SK-N-SH (cell line): Measurements from ENCODE around the gene RASAL2. TPM values are rescaled to one million over a fixed set of nuclear protein-coding genes. Genes with fewer than 3 reads are reported as not detected.
"Not testable (repeated sequence)": the region's sequence is repeated elsewhere in the genome, so short reads cannot be mapped to it uniquely, and the experiment has no call there.

Experiments used
- CTCF ChIA-PET: fragments of 300-600, 350-600 bp; formaldehyde crosslinking; extraction: SDS; loops from one replicate; lab custom pipeline; 2021; lab: Yijun Ruan, JAX
- POLR2A ChIA-PET: fragments of 350-600 bp; sonication (Branson Sonifier 250); formaldehyde crosslinking; extraction: SDS; loops from one replicate; lab custom pipeline; 2020; ENCODE audit warnings: antibody characterized with exemption, inconsistent platforms; lab: Yijun Ruan, JAX
- DNase-seq: peaks from one replicate; pipeline ENCODE4 v3.0.0; 2012
- H2AFZ ChIP-seq: fragments of 200-600 bp; sonication (generic); 2 replicates; pipeline ENCODE4 v1.8.1; 2016; ENCODE audit warnings: antibody characterized with exemption, mild to moderate bottlenecking, low read depth
- H3F3A ChIP-seq: fragments of 200-600 bp; sonication (generic); replicated peaks from 2 replicates; pipeline ENCODE3; 2016; ENCODE audit warnings: antibody characterized with exemption, mild to moderate bottlenecking; ENCODE audit not compliant: insufficient read depth
- H3K27ac ChIP-seq, 2 experiments: fragments of 200-500 bp in 1 of 2; fragments of 200-600 bp in 1 of 2; sonication (Bioruptor generic) in 1 of 2; sonication (generic), shearing (Covaris generic) in 1 of 2; 2 replicates each; pipeline versions ENCODE4 v1.5.1 to v1.6.1; 2014 to 2016; ENCODE audit warnings: low read depth in 2 of 2, inconsistent platforms in 1 of 2, low read length in 1 of 2, mild to moderate bottlenecking in 1 of 2, mixed read lengths in 1 of 2
- H3K27me3 ChIP-seq: fragments of 200-600 bp; sonication (generic), shearing (Covaris generic); 2 replicates; pipeline ENCODE4 v1.6.1; 2016; ENCODE audit warnings: mixed run types; ENCODE audit not compliant: insufficient read depth
- H3K36me3 ChIP-seq, 2 experiments: fragments of 200-500 bp in 1 of 2; fragments of 200-600 bp in 1 of 2; sonication (Bioruptor generic) in 1 of 2; sonication (generic) in 1 of 2; replicated peaks in 1 of 2; 2 replicates each; pipeline versions ENCODE3 to v1.5.1; 2014 to 2016; ENCODE audit warnings: low read length in 1 of 2, mild to moderate bottlenecking in 1 of 2; ENCODE audit not compliant: insufficient read depth in 2 of 2, control insufficient read depth in 1 of 2
- H3K4me1 ChIP-seq, 2 experiments: fragments of 200-500 bp in 1 of 2; fragments of 200-600 bp in 1 of 2; sonication (Bioruptor generic) in 1 of 2; sonication (generic), shearing (Covaris generic) in 1 of 2; 2 replicates each; pipeline versions ENCODE4 v1.5.1 to v1.6.1; 2014 to 2016; ENCODE audit warnings: low read depth in 1 of 2, low read length in 1 of 2, mixed run types in 1 of 2; ENCODE audit not compliant: insufficient read depth in 2 of 2, control insufficient read depth in 1 of 2
- H3K4me2 ChIP-seq: fragments of 200-600 bp; sonication (generic), shearing (Covaris generic); 2 replicates; pipeline ENCODE4 v1.6.1; 2017; ENCODE audit warnings: mixed run types
- H3K4me3 ChIP-seq, 2 experiments: fragments of 200-500 bp in 1 of 2; fragments of 200-600 bp in 1 of 2; sonication (Bioruptor generic) in 1 of 2; sonication (generic), shearing (Covaris generic) in 1 of 2; 2 replicates each; pipeline versions ENCODE4 v1.5.1 to v1.8.1; 2014 to 2016; ENCODE audit warnings: low read depth in 2 of 2, inconsistent platforms in 1 of 2, low read length in 1 of 2, mild to moderate bottlenecking in 1 of 2, mixed read lengths in 1 of 2, moderate library complexity in 1 of 2
- H3K79me2 ChIP-seq: fragments of 200-600 bp; sonication (generic); 2 replicates; pipeline ENCODE4 v1.8.1; 2017; ENCODE audit warnings: mild to moderate bottlenecking; ENCODE audit not compliant: insufficient read depth
- H3K9ac ChIP-seq: fragments of 200-600 bp; sonication (generic); 2 replicates; pipeline ENCODE4 v1.6.1; 2017; ENCODE audit warnings: mixed run types
- H3K9me2 ChIP-seq: fragments of 200-600 bp; sonication (generic); 2 replicates; pipeline ENCODE4 v1.6.1; 2017; ENCODE audit warnings: mixed run types
- H3K9me3 ChIP-seq: fragments of 200-600 bp; sonication (generic); 2 replicates; pipeline ENCODE4 v1.6.1; 2017; ENCODE audit warnings: mixed run types, mild to moderate bottlenecking, moderate library complexity
- H4K20me1 ChIP-seq: fragments of 200-600 bp; sonication (generic); 2 replicates; pipeline ENCODE4 v1.6.1; 2017; ENCODE audit warnings: mild to moderate bottlenecking, mixed run types; ENCODE audit not compliant: insufficient read depth
- GABPA ChIP-seq: IDR thresholded peaks from 2 replicates; pipeline ENCODE4 v1.4.0; 2012; ENCODE audit warnings: low read depth, mild to moderate bottlenecking
- IRF3 ChIP-seq: fragments of 150-350 bp; IDR thresholded peaks from 2 replicates; pipeline ENCODE4 v1.6.1; 2016; ENCODE audit warnings: mild to moderate bottlenecking, low read depth, low read length
- MAX ChIP-seq: IDR thresholded peaks from 2 replicates; pipeline ENCODE4 v1.4.0; 2012; ENCODE audit warnings: low read depth
- RAD21 ChIP-seq: IDR thresholded peaks from 2 replicates; pipeline ENCODE4 v1.6.1; 2012; ENCODE audit warnings: mild to moderate bottlenecking, low read length
- RCOR1 ChIP-seq: fragments of 150-350 bp; IDR thresholded peaks from 2 replicates; pipeline ENCODE4 v1.6.1; 2017; ENCODE audit warnings: antibody characterized with exemption, low read length
- RFX5 ChIP-seq: IDR thresholded peaks from 2 replicates; pipeline ENCODE4 v1.6.1; 2012; ENCODE audit warnings: mild to moderate bottlenecking, improper control_type of control experiment, low read length
- TCF12 ChIP-seq: IDR thresholded peaks from 2 replicates; pipeline ENCODE4 v1.4.0; 2012
- WGBS: methylation state at CpG from one replicate; pipeline ENCODE4 v1.1.6; 2017; ENCODE audit warnings: low lambda C conversion rate; 5-methylcytosine and 5-hydroxymethylcytosine counted together
- polyA plus RNA-seq, 3 experiments: library from polyadenylated mRNA; depleted of rRNA; stranded (reverse); fragments of >200 nt; gene quantifications; 2 replicates each; pipeline ENCODE4 v1.2.3, GENCODE V29; 2012
- TF ChIP-seq, protein P1 (sequence below): IDR thresholded peaks from 2 replicates; pipeline ENCODE4 v1.4.0; 2012; ENCODE audit warnings: low read depth, borderline replicate concordance

RASAL2 gene
- polyA plus RNA-seq, 1 of the 3 experiments (the other 2 are of a cell fraction): 6.9 TPM

- TF ChIP-seq, protein P1, sequence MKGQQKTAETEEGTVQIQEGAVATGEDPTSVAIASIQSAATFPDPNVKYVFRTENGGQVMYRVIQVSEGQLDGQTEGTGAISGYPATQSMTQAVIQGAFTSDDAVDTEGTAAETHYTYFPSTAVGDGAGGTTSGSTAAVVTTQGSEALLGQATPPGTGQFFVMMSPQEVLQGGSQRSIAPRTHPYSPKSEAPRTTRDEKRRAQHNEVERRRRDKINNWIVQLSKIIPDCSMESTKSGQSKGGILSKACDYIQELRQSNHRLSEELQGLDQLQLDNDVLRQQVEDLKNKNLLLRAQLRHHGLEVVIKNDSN: no peak
- TF ChIP-seq TCF12 (no peak), RAD21 (no peak), RFX5 (no peak), GABPA (no peak), IRF3 (no peak)
- H3K4me2 ChIP-seq: no peak overlapping the region
- no peaks in the 10 kb centered on the region for H3K9me3 ChIP-seq
- CTCF ChIA-PET: interaction anchor here (1.1 kb wide), 1 partner anchor 26 kb away, joined by 3 read pairs; no protein-coding TSS in a partner anchor
- POLR2A ChIA-PET: no interaction called here
- H3K27me3 ChIP-seq: no peaks in the 10 kb centered on the region
- no peak overlapping the region for H3K27ac ChIP-seq
- H4K20me1 ChIP-seq: no peaks in the 10 kb centered on the region
- no peak overlapping the region for H3K9ac ChIP-seq
- peaks cover 0 to 11% of the 10 kb centered on the region in 2 experiments; a peak in 2 of 4 replicates for H3K4me1 ChIP-seq
- H3K36me3 ChIP-seq: no peaks in the 10 kb centered on the region
- H3K79me2 ChIP-seq: peaks cover 26% of the 10 kb centered on the region
- H2AFZ ChIP-seq: no peak overlapping the region
- H3K9me2 ChIP-seq: no peaks in the 10 kb centered on the region
- H3F3A ChIP-seq: peaks cover 10% of the 10 kb centered on the region
- WGBS: 93% methylated on average over 3 of the region's 3 CpGs
- DNase-seq: no peak
- H3K4me3 ChIP-seq: no peak overlapping the region
These were observed 255.9 kb downstream of the RASAL2 start for GRCh38 chr1:178349801-178350200.

DNA sequence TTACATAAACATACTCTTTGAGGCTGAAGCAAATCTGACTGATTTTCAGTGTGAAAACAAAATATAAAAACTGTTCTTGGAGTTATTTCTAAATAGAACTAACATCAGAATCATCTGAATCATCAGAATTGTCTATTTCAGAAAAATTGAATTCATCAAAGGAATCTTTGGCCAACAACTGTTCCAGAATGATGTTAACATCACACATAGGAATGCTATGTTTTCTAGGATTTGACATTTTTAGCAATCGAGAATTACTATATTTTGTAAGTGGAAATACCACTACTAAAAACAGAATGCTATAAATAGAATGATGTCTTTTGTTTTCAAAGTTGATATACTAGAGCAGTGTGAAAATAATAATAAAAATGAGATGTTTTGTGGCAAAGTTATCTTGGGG lies 258.0 kb downstream of the RASAL2 start:
- H4K20me1 ChIP-seq, H3F3A ChIP-seq, H3K27ac ChIP-seq, H3K36me3 ChIP-seq, H3K4me2 ChIP-seq, H3K9me2 ChIP-seq, H3K27me3 ChIP-seq, H2AFZ ChIP-seq, DNase-seq, H3K9me3 ChIP-seq, H3K4me3 ChIP-seq, H3K4me1 ChIP-seq, POLR2A ChIA-PET, H3K9ac ChIP-seq: not testable (repeated sequence)
- CTCF ChIA-PET: interaction anchor here (1.2 kb wide), 1 partner anchor 52 kb away, joined by 3 read pairs; no protein-coding TSS in a partner anchor
- WGBS: 86% methylated on average over 1 of the region's 1 CpG
- H3K79me2 ChIP-seq: peaks cover 17% of the 10 kb centered on the region

DNA sequence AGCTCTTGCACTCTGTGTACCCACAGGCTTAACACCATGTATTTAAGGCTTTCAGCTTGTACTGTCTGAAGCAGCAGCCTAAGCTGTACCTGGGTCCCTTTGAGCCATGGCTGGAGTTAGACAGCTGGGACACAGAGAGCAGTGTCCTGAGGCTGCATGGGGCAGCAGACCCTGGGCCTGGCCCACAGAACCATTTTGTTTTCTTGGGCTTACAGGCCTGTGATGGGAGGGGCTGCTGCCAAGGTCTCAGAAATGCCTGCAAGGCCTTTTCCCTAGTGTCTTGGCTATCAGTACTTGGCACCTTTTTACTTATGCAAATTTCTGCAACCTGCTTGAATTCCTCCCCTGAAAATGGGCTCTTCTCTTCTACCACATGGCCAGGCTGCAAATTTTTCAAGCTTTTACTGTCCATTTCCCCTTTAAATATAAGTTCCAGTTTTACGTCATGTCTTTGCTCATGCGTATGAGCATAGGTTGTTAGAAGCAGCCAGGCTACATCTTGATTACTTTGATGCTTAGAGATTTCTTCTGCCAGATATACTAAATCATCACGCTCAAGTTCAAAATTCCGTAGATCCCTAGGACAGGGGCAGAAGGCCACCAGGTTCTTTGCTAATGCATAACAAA lies 259.0 kb downstream of the RASAL2 start:
- no peak overlapping the region for H3K4me3 ChIP-seq
- H3K4me1 ChIP-seq: no peaks in the 10 kb centered on the region
- no peak for DNase-seq
- H3K36me3 ChIP-seq: no peaks in the 10 kb centered on the region
- H3K79me2 ChIP-seq: peaks cover 9% of the 10 kb centered on the region
- no peak overlapping the region for H3K4me2 ChIP-seq
- H3F3A ChIP-seq: peaks cover 6% of the 10 kb centered on the region
- no peak overlapping the region for H3K27ac ChIP-seq
- no peaks in the 10 kb centered on the region for H3K9me3 ChIP-seq
- TF ChIP-seq RCOR1: no peak
- no peak for TF ChIP-seq RFX5
- TF ChIP-seq MAX: no peak
- TF ChIP-seq, protein P1: no peak
- H2AFZ ChIP-seq: no peak overlapping the region
- POLR2A ChIA-PET: no interaction called here
- CTCF ChIA-PET: interaction anchor here (1.4 kb wide), 1 partner anchor 8 kb away, joined by 4 read pairs; no protein-coding TSS in a partner anchor
- H4K20me1 ChIP-seq: no peaks in the 10 kb centered on the region
- H3K9ac ChIP-seq: no peak overlapping the region
- H3K27me3 ChIP-seq: no peaks in the 10 kb centered on the region
- H3K9me2 ChIP-seq: no peaks in the 10 kb centered on the region
- 95% methylated on average over 4 of the region's 4 CpGs for WGBS
